Nephron (organoid): Measurements from ENCODE around the gene AP2A2.

Experiments
- H3K27ac Mint-ChIP-seq, 3 experiments: 2 replicates each; pipeline ENCODE4 v1.8.0; 2020; ENCODE audit warnings: mixed read lengths in 3 of 3, mild to moderate bottlenecking in 2 of 3, moderate library complexity in 1 of 3
- H3K27me3 Mint-ChIP-seq: 2 replicates; pipeline ENCODE4 v1.8.0; 2021; ENCODE audit warnings: low read depth, mild to moderate bottlenecking, moderate library complexity, mixed read lengths
- H3K36me3 Mint-ChIP-seq: 2 replicates; pipeline ENCODE4 v1.8.0; 2020; ENCODE audit warnings: low read depth, mixed read lengths
- H3K4me1 Mint-ChIP-seq: 2 replicates; pipeline ENCODE4 v1.8.0; 2020; ENCODE audit warnings: mixed read lengths
- H3K4me3 Mint-ChIP-seq, 3 experiments: 2 replicates each; pipeline ENCODE4 v1.8.0; 2020; ENCODE audit warnings: mild to moderate bottlenecking in 3 of 3, mixed read lengths in 3 of 3, moderate library complexity in 2 of 3
- H3K9me3 Mint-ChIP-seq: 2 replicates; pipeline ENCODE4 v1.8.0; 2020; ENCODE audit warnings: mixed read lengths
- CTCF ChIP-seq, 3 experiments: fragments of 200-600 bp; sonication (generic); IDR thresholded peaks; one replicate each; pipeline ENCODE4 v1.5.0; 2021; ENCODE audit warnings: antibody characterized with exemption in 3 of 3; ENCODE audit not compliant: unreplicated experiment in 3 of 3

AP2A2 gene

DNA sequence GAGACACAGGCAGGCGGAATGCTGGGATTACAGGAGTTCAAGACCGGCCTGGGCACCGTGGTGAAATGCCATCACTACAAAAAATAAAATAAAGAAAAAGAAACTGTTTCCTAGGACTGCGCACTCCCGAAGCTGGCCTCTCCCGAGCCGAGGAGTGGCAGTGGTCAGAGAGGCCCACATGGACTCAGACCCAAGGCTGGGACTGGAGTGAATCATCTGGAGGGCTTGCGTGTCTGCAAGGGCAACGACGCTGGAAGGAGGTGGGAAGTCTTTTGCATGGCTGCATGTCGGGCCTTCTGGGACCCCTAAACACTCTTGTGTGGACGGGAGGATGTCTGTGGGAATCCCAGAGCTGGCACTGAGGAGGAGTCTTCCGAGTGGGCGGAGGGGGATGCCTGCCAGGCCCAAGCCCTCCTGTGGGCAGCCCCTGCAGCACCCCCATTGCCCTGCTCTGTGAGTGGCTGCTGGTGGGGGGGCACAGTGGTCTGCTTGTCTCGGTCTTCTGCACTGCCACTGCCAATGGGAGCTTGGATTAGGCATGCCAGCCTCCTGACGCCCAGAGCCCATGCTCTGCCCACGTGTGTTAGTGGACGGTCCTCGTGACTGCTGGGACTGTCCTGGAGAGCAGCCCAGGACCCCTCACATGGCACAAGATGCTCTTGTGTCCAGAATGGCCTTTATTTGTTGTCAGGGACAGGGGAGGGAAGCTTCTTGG is 1.8 kb upstream of the AP2A2 start:
- TF ChIP-seq CTCF (IDR thresholded peaks at IDR 0.05; ENCODE audit: unreplicated experiment in 3 of 3) = no peak
- H3K36me3 Mint-ChIP-seq = no peaks in the 10 kb centered on the region
- no peaks in the 10 kb centered on the region for H3K9me3 Mint-ChIP-seq
- H3K4me3 Mint-ChIP-seq = peak overlapping the region; percentile 62 to 76 (median 73)
- H3K27me3 Mint-ChIP-seq = peaks cover 3% of the 10 kb centered on the region
- peak overlapping the region in 2 of 3 experiments; percentile 38 to 59 for H3K27ac Mint-ChIP-seq
- peaks cover 21% of the 10 kb centered on the region for H3K4me1 Mint-ChIP-seq

GRCh38 chr11:924406-925157 is 1.1 kb upstream of the AP2A2 start:
- Mint-ChIP-seq H3K9me3 (no peaks in the 10 kb centered on the region), H3K4me1 (peaks cover 24% of the 10 kb centered on the region), H3K27me3 (peaks cover 3% of the 10 kb centered on the region), H3K4me3 (peak overlapping the region; percentile 62 to 73 (median 70)), H3K27ac (no peak overlapping the region), H3K36me3 (no peaks in the 10 kb centered on the region)
- no peak for TF ChIP-seq CTCF (IDR thresholded peaks at IDR 0.05; ENCODE audit: unreplicated experiment in 3 of 3)

GRCh38 chr11:925158-925495 is 543 bp upstream of the AP2A2 start:
- Mint-ChIP-seq H3K9me3 (no peaks in the 10 kb centered on the region), H3K4me1 (peaks cover 24% of the 10 kb centered on the region), H3K27me3 (peaks cover 3% of the 10 kb centered on the region), H3K4me3 (no peak overlapping the region), H3K36me3 (no peaks in the 10 kb centered on the region), H3K27ac (no peak overlapping the region)
- no peak for TF ChIP-seq CTCF (IDR thresholded peaks at IDR 0.05; ENCODE audit: unreplicated experiment in 3 of 3)

GRCh38 chr11:926341-926916 is 759 bp downstream of the AP2A2 start:
- Mint-ChIP-seq H3K36me3 (no peaks in the 10 kb centered on the region), H3K27ac (peak overlapping the region; percentile 93 to 98 (median 96)), H3K4me3 (peak overlapping the region; percentile 96 to 98 (median 97)), H3K4me1 (peaks cover 32% of the 10 kb centered on the region), H3K27me3 (peaks cover 3% of the 10 kb centered on the region), H3K9me3 (no peaks in the 10 kb centered on the region)
- no peak for TF ChIP-seq CTCF (IDR thresholded peaks at IDR 0.05; ENCODE audit: unreplicated experiment in 3 of 3)

- TF ChIP-seq CTCF (IDR thresholded peaks at IDR 0.05; ENCODE audit: unreplicated experiment in 3 of 3) = no peak
- H3K27me3 Mint-ChIP-seq = peaks cover 3% of the 10 kb centered on the region
- no peaks in the 10 kb centered on the region for H3K9me3 Mint-ChIP-seq
- H3K4me1 Mint-ChIP-seq = peaks cover 35% of the 10 kb centered on the region
- H3K27ac Mint-ChIP-seq = peak overlapping the region in 1 of 3 experiments; percentile 30
- peak overlapping the region; percentile 38 to 56 (median 43) for H3K4me3 Mint-ChIP-seq
- no peaks in the 10 kb centered on the region for H3K36me3 Mint-ChIP-seq
Measured at GRCh38 chr11:927871-928270, 2.2 kb downstream of the AP2A2 start.
